Stimulated activated CD4-positive, alpha-beta T cell treated with anti-CD3 and anti-CD28 coated beads, Interleukin-15, amount 100 ng/mL, for 1 hour (primary cell): Measurements from ENCODE around the gene MAP4K1.
"Not testable (repeated sequence)": the region's sequence is repeated elsewhere in the genome, so short reads cannot be mapped to it uniquely, and the experiment has no call there.

ENCODE experiments used
- DNase-seq, 2 donors: peaks; one replicate each; pipeline ENCODE4 v3.0.0-alpha.2; 2020; ENCODE audit warnings: low read depth in 1 of 2, low spot score in 1 of 2

The MAP4K1 gene

DNA sequence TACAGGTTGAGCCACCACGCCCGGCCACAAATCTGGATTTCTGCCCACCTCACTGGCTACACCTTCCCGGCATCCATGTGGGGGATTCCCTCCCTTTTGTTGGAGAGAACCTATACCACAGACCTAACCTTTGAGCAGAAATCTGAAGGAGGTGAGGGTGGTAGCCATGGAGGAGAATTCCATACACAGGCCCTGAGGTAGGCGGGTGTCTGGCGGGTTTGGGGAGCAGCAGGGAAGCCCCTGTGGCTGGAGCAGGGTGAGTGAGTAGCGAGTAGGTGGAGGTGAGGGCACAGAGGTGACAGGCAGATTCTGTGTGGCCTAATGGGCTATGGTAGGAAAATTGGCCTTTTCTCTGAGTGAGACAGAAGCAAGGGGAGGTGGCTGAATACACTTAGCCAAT lies 11.8 kb upstream of the MAP4K1 start:
- DNase-seq = no peak

DNA sequence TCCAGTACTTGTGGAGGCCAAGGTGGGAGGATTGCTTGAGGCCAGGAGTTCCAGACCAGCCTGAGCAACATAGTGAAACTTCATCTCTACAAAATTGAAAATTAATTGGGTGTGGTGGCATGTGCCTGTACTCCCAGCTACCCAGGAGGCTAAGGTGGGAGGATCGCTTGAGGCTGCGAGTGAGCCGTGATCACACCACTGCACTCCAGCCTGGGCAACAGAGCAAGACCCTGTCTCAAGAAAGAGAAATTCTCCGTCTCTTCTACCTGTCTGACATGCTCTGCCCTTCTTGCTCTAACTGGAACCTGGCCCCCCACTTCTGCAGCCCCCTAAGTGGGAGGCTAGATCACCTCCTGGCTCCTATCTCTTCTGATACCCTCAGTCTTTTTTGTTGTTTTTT lies 8.6 kb upstream of the MAP4K1 start:
- no peak for DNase-seq

DNA sequence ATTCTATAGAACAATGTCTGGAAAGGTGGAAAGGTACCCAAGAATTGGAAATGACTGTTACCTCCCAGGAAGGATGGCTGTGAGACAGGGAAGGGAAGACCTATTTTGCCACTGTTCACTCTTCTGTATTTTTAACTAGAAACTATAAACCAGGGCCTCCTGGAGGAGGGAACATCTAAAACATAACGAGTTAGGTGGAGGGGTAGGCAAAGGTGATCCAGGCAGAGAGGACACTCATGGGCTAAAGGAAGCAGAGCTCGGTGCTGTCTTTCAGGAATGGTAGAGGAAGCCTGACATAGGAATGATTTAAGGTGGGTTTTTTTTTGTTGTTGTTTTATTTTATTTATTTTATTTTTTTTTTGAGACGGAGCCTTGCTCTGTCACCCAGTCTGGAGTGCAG lies 7.1 kb upstream of the MAP4K1 start:
- no peak for DNase-seq

DNA sequence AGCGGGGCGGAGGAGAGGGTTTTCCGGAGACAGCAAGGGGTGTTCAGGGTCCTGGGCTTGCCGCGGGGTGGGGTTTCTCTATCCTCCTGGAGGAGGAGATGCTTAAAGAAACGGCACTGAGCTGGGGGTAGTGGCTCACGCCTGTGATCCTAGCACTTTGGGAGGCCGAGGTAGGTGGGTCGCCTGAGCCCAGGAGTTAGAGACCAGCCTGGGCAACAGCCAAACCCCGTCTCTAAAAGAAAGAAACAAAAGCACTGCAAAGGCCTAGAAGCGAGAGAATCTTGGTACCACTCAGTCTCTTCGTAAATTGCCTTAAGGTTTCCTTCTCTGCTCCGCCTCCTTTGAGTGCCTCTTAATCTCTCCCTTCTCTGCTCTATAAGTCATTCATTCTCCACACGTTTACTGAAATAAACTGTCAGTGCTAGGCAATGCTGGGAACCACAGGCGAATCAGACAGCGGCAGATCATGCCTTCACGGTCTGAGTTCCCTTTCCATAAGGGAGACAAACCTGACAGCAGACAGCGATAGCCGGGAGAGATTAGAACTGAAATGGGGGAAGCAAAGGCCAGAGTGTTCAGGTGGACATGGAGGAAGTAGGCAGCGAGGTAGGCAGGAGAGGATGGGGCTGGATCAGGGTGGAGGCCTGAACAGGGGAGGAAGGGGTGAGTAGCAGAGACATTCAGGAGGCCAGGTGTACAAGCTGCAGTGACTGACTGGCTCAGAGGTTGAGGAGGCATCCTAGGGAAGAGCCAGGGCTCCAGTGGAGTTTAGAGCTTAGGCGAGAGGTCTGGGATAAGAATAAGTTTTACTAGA lies 1.8 kb upstream of the MAP4K1 start:
- no peak for DNase-seq

DNA sequence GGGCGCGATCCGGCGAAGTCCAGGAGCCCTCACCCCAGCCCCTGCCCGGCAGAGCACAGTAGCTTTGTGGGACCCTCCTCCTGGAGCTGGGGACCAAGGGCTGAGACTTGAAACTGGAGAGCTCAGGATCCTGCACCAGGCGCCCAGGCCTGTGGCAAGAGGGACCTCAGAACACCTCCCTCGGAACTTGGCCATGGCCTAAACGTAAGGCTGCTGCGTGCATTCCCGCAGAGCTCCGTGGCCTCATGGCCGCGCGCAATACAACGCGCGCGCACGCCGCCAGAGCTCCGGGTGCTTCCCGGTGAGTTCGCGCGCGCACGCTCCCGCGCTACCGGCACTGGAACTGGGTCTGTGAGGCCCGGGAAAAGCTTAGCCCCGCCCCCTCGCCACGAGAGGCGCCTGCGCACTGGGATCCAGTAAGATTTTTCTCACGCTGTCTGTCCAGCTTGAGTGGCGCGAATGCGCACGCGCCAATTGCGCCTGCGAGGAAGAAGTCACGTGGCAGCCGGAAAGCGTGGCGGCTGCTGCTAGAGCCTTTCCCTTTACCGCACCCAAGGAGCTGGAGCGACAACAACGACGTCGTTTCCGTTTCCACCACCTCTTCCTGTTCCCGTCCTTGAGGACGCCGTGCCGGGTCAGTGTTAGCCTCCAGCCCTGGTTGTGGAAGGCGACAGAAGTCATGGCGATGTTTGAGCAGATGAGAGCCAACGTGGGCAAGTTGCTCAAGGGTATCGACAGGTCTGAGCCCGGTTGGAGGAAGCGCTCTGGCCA lies 1.0 kb upstream of the MAP4K1 start, which contains the start of gene EIF3K:
TSS of gene EIF3K (plus strand) at position 599 of the 771 bp plus-strand sequence. CDS start at position 680, 81 bp downstream.
- peak; percentile 96 to 98 for DNase-seq

DNA sequence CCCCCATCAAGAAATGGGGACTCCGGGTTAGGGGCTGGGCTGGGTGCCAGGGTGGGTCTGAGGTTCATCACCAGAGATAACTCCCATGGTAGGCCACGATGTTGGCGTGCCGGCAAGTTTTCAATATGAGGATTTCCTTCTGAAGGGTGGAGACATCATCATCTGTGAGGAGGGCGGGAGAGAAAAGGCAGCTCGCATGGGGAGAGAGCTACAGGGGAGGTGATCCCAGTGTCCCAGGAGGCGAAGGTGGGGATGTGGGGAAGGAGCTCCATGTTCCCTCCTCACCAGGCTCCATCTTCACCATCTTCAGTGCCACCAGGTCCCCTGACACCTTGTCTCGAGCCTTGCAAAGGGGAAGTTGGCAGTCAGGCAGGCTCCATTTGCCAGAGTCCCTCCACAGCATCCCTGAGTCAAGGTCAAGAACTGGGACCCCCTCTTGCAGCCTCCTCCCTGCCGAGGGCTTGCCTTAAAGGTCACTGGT lies 430 bp downstream of the MAP4K1 start:
- DNase-seq = peak in 1 of 2 donors; percentile 4

DNA sequence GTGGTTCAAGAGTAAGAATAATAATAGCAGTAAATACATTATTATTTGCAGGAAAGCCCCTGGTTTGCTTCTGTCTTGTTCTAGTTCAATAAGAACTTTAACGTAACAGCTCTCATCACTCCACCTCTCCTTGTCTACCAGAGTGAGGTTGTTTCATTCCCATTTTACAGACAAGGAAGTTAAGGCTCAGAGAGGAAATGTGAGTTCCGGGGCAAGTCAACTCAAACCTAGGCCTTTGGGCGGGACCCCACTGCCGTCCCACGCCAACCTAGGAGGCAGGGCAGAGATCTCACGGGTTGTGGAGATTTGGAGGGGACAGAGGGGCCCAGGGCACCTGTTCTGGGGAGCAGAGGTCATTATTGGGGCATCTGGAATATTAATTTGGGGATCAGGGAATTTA lies 1.5 kb downstream of the MAP4K1 start:
- DNase-seq = no peak

DNA sequence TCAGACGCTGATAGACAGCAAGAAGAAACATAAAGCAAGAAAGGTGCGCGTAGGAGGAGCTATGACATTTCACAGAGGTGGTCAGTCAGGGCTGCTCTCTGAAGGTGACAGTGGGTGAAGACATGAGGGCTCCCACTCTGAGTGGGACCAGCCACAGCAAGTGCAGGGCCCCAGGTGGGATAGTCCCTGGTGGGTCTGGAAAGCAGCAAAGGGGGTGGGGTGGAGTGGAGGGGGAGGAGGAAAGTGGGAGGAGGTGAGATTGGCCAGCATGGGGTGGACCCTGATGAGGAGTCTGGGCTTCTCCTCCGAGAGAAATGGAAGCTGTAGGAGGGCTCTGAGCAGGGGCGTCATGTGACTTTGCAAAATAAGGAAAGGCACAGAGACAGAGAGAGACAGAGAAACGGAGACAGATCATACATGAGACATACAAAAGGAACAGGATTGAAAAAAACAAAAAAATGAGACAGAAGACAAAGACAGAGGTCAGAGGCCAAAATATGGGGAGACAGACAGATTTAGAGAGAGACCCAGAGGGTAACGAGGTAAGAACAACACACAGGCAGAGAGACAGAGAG lies 2.7 kb downstream of the MAP4K1 start:
- DNase-seq = no peak

DNA sequence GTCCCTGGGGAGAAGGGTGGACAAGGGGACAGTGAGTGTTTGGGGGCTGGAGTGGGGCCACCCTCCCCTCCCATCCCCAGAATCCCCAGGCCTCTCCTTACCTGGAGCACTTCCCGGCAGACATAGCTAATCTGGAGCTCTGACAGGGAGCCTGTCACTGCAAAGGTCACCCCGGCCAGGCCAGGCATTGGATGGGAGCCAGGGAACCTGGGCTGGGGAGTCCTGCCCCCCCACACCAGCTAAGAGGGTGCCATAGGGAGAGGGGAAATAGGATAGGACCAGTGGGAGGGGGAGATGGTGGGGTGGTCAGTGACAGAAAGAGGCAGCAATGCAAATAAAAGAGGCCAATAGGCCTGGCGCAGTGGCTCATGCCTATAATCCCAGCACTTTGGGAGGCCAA lies 3.5 kb downstream of the MAP4K1 start:
- DNase-seq = no peak

DNA sequence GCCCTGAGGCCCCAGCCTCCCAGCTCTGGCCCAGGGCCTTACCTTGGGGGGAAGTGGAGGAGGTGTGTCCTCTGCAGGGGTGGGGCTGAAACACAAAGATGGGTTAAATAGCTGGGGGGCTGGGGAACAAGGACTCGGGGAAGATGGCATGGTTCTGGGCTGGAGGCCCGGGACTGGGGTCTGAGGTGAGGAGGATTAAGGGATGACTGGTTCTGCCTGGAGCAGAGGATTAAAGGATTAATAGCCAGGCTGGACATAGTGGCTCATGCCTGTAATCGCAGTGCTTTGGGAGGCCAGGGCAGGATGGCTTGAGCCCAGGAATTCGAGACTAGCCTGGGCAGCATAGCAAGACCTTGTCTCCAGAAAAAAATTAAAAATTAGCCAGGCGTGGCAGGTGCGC lies 11.6 kb downstream of the MAP4K1 start:
- no peak for DNase-seq

DNA sequence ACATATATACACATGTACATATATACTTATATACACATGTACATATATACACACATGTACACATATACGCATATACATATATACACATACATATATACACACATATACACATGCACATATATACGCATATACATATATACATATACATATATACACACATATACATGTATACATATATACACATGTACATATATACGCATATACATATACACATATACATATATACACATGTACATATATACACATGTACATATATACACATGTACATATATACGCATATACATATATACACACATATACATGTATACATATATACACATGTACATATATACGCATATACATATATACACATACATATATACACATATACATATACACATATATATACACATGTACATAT lies 14.9 kb downstream of the MAP4K1 start:
- DNase-seq = not testable (repeated sequence)

DNA sequence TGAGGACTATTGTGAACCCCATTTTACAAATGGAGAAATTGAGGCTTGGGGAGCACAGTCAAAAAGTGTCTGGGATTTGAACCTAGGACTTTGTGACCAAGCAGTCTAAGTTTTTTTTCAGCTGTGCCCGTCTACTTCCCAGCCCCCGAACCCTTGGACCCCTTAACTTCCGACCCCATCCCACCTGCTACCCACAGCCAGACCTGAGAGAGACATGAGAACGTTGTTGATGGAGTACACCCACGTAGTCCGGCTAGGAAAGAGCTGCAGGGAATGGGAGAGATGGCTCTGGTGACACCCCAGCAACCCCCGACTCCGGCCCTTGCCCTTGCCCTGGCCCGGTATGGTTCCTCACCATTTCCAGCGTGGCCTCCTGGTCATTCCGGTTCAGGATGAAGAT lies 18.0 kb downstream of the MAP4K1 start:
- DNase-seq = no peak

DNA sequence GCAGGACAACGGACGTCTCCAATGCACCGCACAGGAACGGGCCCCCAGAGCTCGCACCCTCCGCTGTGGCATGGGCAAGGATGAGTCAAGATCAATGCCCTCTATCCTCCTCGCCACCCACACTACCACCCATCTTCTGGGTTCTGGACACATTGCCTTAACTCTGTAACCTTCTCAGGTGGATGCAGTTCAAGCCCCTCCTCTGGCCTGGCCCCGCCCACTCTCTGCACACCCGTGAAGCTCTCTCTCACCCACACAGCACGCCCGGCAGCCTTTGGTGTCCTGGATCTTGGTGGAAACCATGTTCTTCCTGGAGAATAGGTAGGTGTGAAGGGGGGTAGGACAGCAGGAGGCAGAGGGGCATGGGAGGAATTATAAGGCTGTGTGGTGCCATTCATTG lies 20.7 kb downstream of the MAP4K1 start:
- DNase-seq = no peak

DNA sequence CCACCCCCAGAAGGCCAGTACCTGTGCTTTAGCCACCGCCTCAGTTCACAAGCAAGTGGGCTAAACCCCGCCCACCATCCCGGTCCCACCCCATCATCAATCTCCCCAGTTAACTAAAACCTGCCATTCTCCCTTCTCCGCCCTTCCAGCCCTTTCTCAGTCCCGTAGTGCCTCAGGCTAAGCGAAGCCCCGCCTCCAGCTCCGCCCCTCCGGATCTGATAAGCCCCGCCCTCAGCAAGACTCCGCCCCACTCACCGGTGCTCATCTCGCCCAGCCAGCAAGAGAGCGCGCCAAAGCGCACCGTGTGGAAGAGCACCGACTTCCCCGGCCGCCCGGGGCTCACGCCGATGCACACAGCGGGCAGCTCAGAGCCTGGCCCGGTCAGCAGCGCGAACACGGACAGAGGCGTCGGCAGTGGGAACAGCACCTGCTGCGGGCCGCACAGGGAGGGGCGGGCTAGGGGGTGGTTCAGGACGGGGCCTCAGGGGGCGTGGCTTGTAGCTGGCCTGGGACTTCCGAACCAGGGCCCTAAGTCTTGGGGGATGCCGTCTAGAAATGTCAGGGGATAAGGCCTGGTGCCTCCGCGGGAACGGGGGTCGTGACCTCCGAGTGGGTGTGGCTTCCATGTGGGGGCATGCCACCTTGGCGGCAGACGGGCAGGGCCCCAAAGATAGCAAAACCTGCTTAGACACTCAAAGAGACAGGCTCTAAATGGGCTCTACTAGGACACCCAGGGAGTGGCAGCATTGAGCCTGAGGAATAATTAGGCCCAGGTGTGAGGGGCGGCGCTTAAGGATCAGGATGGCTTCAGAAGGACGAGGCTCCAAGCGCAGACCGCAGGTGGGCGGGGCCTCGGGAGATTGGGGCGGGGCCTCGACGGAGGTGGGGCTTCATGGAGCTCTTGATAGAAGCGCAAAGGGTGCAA lies 21.4 kb downstream of the MAP4K1 start:
- DNase-seq = no peak

DNA sequence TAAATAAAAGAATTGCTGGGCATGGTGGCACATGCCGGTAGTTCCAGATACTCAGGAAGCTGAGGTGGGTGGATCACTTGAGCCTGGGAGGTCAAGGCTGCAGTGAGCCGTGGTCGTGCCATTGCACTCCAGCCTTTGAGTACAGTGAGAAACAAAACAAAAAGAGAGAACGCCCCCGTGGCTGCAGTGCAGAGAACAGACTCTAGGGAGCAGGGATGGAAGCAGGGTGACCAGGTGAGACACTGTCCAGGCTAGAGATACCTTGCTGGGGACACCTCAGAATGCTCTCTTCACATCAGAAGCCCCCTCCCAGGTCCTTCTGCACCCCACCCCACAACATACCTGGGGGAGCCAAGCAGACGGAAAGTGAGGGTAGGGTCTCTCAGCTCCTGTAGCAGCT lies 24.8 kb downstream of the MAP4K1 start:
- no peak for DNase-seq

DNA sequence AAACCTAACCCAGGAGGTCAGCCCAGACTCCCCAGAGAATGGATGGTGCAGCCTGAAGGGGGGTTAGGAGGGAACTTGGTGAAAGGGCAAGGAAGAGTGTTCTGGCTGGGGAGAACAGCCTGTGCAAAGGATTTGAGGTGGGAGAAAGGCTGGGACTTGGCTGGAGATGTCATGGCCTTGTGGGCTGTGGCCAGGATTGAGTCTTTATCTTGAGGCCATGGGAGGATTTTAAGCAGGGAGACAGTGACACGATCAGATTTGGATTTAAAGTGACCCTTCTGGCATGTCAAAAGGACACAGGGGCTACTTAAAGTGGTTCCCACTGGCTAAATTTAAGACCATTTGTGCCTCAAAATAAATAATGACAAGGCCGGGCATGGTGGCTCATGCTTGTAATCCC lies 29.7 kb downstream of the MAP4K1 start:
- no peak for DNase-seq

DNA sequence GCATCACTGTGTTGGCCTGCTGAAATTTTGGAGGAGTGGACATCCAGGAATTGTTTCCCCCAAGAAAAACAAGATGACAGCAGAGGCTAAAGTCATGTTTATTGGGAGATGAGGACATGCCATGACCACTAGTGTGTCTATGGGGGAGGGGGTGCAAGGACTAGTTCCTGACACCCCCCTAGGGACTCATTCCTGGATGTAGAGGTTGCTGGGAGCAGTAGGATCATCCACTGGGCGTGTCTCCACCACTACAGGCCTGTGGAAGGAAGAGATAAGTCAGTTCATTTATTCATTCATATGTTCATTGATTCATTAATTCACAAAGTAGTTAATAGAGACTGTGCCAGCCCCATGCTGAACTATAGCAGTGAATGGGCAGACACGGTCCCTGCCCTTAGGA lies 30.2 kb downstream of the MAP4K1 start:
- no peak for DNase-seq

DNA sequence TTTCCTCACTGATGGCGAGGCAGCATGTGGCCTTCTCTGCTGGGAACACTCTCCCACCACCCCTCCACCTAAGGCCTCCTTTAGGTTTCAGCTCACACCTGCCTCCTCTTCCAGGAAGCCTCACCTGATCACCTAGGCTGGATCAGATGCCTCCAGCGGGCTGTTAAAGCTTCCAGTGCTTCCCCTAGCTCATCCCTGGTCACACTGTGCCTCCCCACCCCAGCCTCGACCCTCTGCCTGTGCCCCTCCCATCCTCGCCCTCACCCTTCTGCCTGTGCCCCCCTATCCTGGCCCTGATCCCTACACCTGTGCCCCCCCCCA lies 33.8 kb downstream of the MAP4K1 start:
- no peak for DNase-seq

DNA sequence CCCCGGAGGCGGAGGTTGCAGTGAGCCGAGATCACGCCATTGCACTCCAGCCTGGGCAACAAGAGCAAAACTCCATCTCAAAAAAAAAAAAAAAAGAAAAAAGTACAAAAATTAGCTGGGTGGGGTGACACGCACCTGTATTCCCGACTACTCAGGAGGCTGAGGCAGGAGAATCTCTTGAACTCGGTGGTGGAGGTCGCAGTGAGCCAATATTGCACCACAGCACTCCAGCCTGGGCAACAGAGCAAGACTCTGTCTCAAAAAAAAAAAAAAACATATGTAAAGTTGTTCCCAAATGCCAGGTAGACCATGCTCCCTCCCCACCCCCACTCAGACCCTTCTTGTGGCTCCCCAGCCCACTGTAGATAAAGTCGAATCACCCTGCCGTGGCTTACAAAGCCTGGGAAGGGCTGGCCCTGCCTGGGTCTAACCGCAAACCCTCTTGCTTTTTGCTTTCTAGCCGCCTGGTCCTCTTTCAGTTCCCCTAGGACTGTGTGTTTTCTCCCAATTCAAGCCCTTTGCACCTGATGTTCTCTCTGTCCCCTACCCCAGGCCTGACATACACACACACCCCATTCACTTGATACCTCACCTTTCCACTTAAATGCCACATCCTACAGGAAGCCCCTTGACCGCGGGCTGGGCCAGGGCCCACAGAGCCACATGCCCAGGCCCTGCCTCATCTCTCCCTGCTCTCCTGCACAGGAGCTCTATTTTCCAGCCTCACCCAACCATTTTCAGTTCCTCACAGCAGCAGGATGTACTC lies 34.4 kb downstream of the MAP4K1 start:
- no peak for DNase-seq

DNA sequence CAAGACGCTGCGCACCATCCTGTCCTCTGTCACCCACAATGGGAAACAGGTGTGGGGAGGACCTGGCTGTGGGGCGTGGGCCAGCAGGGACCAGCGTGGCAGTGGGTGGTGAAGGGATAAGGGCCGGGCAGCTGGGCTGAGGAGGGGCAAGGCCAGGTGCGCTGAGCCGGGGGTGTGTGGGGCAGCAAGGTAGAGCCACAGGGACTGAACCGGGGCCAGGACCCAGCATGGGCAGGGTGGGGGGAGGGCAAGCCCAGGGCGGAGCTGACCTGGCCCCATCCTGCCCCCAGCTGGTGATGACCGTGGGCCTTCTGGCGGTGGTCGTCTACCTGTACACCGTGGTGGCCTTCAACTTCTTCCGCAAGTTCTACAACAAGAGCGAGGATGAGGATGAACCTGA lies 37.7 kb downstream of the MAP4K1 start:
- DNase-seq = no peak
